ENCODE measurements around the gene NFU1. TPM values are rescaled to one million over a fixed set of nuclear protein-coding genes. Genes with fewer than 3 reads are reported as not detected.
A peak's percentile ranks its signal among the peaks of the same experiment; 100 is the strongest.

The NFU1 gene
- total and polyA plus RNA-seq, 9 of the 15 experiments (the other 6 are each of a cell fraction or from before 2014, with no cell fraction given), result 33.3 to 61.8 (median 53.7) TPM

- POLR2A ChIA-PET, result interaction anchor here (0.6 to 1.4 kb wide), 4 partner anchors 48 to 446 kb away, joined by 3 to 5 read pairs (median 4); no protein-coding TSS in a partner anchor
- DNase-seq (ENCODE audit: extremely low read depth in 1 of 4, low spot score in 3 of 4), result peak in 1 of 4 experiments; percentile 2
- Histone ChIP-seq H4K20me1 (replicated peaks; ENCODE audit: control insufficient read depth, insufficient read depth, low read length) (peaks cover 9% of the 10 kb centered on the region; the same call in 1 of the 2 replicates), H3K9ac (ENCODE audit: insufficient read depth in 1 of 2, low read depth in 2 of 2, low read length in 2 of 2) (0 out of 4 replicates have a peak overlapping the region, but pooled peaks of 1 of the 2 experiments have one; percentile 0), H3K79me2 (ENCODE audit: control insufficient read depth, insufficient read depth, low read length) (peaks cover 99% of the 10 kb centered on the region), H2AFZ (ENCODE audit: low read depth, low read length) (no peak overlapping the region), H3K27ac (ENCODE audit: extremely low read depth, low read depth, low read length) (peak overlapping the region; percentile 10; the same call in 1 of the 3 replicates), H3K9me1 (ENCODE audit: control insufficient read depth, insufficient read depth, low read length) (no peaks in the 10 kb centered on the region), H3K4me3 (no peak overlapping the region), H3K27me3 (ENCODE audit: control insufficient read depth in 2 of 2, insufficient read depth in 2 of 2, low read length in 2 of 2) (no peaks in the 10 kb centered on the region), H3K9me3 (replicated peaks; ENCODE audit: control insufficient read depth, insufficient read depth, low read depth, low read length) (no peaks in the 10 kb centered on the region), H3K4me2 (ENCODE audit: insufficient read depth, low read length) (peak overlapping the region; percentile 30; the same call in 1 of the 2 replicates), H3K36me3 (ENCODE audit: control insufficient read depth, insufficient read depth, low read length) (peaks cover 7% of the 10 kb centered on the region; the same call in 2 of the 3 replicates), H3K4me1 (replicated peaks in 1 of 2; ENCODE audit: control insufficient read depth in 2 of 2, insufficient read depth in 2 of 2, low read length in 2 of 2) (peaks cover 19 to 26% of the 10 kb centered on the region in 2 experiments; a peak in 4 of 5 replicates)
- in situ Hi-C loops (cut with MboI) (no loop called here), intact Hi-C loops (cut with micrococcal nuclease) (no loop called here)
- BruUV-seq (replicated peaks), result TSS peak; percentile 3
- TF ChIP-seq ZBED1 (IDR thresholded peaks at IDR 0.05), result no peak
- CTCF ChIA-PET (ENCODE audit: low intra/inter-chr PET ratio), result no interaction called here
- no peak for FAIRE-seq
- 69% methylated on average over 2 of the region's 2 CpGs for WGBS (ENCODE audit: insufficient coverage, low coverage, missing lambda C conversion rate)
- ATAC-seq, result no peak
Measured at GRCh38 chr2:69382547-69382946, 54.7 kb downstream of the NFU1 start.

DNA sequence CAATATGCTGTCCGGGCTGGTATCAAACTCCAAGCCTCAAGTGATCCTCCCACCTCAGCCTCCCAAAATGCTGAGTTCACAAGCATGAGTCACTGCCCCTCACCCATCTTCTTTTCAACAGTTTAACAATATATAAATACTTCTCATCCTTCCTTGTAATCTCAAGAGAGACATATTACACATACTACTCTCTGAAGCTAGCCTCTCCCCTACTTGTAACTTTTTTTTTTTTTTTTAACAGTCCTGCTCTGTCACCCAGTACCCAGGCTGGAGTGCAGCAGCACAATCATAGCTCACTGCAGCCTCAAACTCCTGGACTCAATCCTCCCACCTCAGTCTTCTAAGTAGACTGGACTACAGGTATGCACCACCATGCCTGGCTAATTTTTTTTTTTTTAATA, 55.9 kb downstream of the NFU1 start:
- Histone ChIP-seq H3K9me3 (replicated peaks; ENCODE audit: control insufficient read depth, insufficient read depth, low read depth, low read length) (no peaks in the 10 kb centered on the region), H3K4me3 (no peak overlapping the region), H3K36me3 (ENCODE audit: control insufficient read depth, insufficient read depth, low read length) (peaks cover 7% of the 10 kb centered on the region; the same call in 2 of the 3 replicates), H3K27ac (ENCODE audit: extremely low read depth, low read depth, low read length) (peak overlapping the region; percentile 80), H3K9ac (ENCODE audit: insufficient read depth in 1 of 2, low read depth in 2 of 2, low read length in 2 of 2) (peak overlapping the region; percentile 45 to 81; a peak in 3 of 4 replicates), H3K27me3 (ENCODE audit: control insufficient read depth in 2 of 2, insufficient read depth in 2 of 2, low read length in 2 of 2) (no peaks in the 10 kb centered on the region), H2AFZ (ENCODE audit: low read depth, low read length) (no peak overlapping the region), H3K9me1 (ENCODE audit: control insufficient read depth, insufficient read depth, low read length) (no peaks in the 10 kb centered on the region), H3K4me2 (ENCODE audit: insufficient read depth, low read length) (peak overlapping the region; percentile 53), H3K79me2 (ENCODE audit: control insufficient read depth, insufficient read depth, low read length) (peaks cover 97% of the 10 kb centered on the region), H4K20me1 (replicated peaks; ENCODE audit: control insufficient read depth, insufficient read depth, low read length) (peaks cover 11% of the 10 kb centered on the region; the same call in 1 of the 2 replicates), H3K4me1 (replicated peaks in 1 of 2; ENCODE audit: control insufficient read depth in 2 of 2, insufficient read depth in 2 of 2, low read length in 2 of 2) (peaks cover 15 to 26% of the 10 kb centered on the region in 2 experiments; a peak in 4 of 5 replicates)
- FAIRE-seq, result peak; percentile 75
- intact Hi-C loops (cut with micrococcal nuclease) (no loop called here), in situ Hi-C loops (cut with MboI) (no loop called here)
- WGBS (ENCODE audit: insufficient coverage, low coverage, missing lambda C conversion rate), result 14% methylated on average over 1 of the region's 1 CpG
- POLR2A ChIA-PET, result interaction anchor here (0.5 to 1.8 kb wide), 8 partner anchors 9 to 912 kb away, joined by 3 to 12 read pairs (median 4); no protein-coding TSS in a partner anchor
- DNase-seq (ENCODE audit: extremely low read depth in 1 of 4, low spot score in 3 of 4), result peak in 2 of 4 experiments; percentile 70 to 83
- ATAC-seq, result peak; percentile 71
- CTCF ChIA-PET (ENCODE audit: low intra/inter-chr PET ratio), result no interaction called here
- BruUV-seq (replicated peaks), result no TSS peak
- TF ChIP-seq SREBF1 (IDR thresholded peaks at IDR 0.05; ENCODE audit: borderline replicate concordance, low read depth, low read length) (no peak), CREBBP (IDR thresholded peaks at IDR 0.05; ENCODE audit: low read depth, low read length) (no peak), MTA2 (IDR thresholded peaks at IDR 0.05; ENCODE audit: low read depth) (0 out of 2 replicates have a peak, but pooled peaks have one; percentile 1), CREB3 (tag; conservative IDR thresholded peaks at IDR 0.05; ENCODE audit: low read depth) (no peak), ZNF311 (CRISPR knock-in tag; IDR thresholded peaks at IDR 0.05) (no peak), ZFX (CRISPR knock-in tag; IDR thresholded peaks at IDR 0.05) (no peak), ZMIZ1 (IDR thresholded peaks at IDR 0.05; ENCODE audit: low read depth in 2 of 2, low read length in 2 of 2) (no peak)

Data from K562 (cell line).